ENCODE measurements around the gene AOC1. TPM values are rescaled to one million over a fixed set of nuclear protein-coding genes. Genes with fewer than 3 reads are reported as not detected.

AOC1 gene
- total and polyA plus RNA-seq, 2 of the 4 experiments (the other 2 are of a cell fraction), result not detected

- dilution Hi-C loops (cut with HindIII; ENCODE audit: low sequenced_read_pairs, unreplicated experiment), result no loop called here
- H3K4me1 ChIP-seq (ENCODE audit: control insufficient read depth, insufficient read depth, low read length), result peaks cover 13% of the 10 kb centered on the region
- H2BK15ac ChIP-seq (ENCODE audit: low read depth, low read length), result no peak overlapping the region
- ATAC-seq (ENCODE audit: low read depth), result peak; percentile 5; the same call in 1 of the 2 replicates
- no peak overlapping the region for H3K23ac ChIP-seq (ENCODE audit: low read depth, low read length)
- no peak overlapping the region for H4K91ac ChIP-seq (ENCODE audit: insufficient read depth, low read depth, low read length)
- CTCF ChIA-PET, result interaction anchor here (0.9 to 1.0 kb wide), 2 partner anchors 83 to 118 kb away, joined by 5 read pairs; no protein-coding TSS in a partner anchor
- peak overlapping the region; percentile 36 for H2AFZ ChIP-seq (replicated peaks; ENCODE audit: low read length, poor library complexity)
- H3K27ac ChIP-seq (ENCODE audit: insufficient read depth, low read length), result no peak overlapping the region; the same call in 1 of the 2 replicates
- no peak overlapping the region; the same call in 1 of the 2 replicates for H3K9ac ChIP-seq (ENCODE audit: low read depth, low read length)
- no peak overlapping the region for H3K4me2 ChIP-seq (ENCODE audit: low read depth, low read length)
- H3K36me3 ChIP-seq (ENCODE audit: control insufficient read depth, insufficient read depth, low read length), result no peaks in the 10 kb centered on the region
- no peak overlapping the region for H3K56ac ChIP-seq (ENCODE audit: extremely low read depth, insufficient read depth, low read length)
- H2AK9ac ChIP-seq (replicated peaks; ENCODE audit: low read depth, low read length, poor library complexity), result no peak overlapping the region
- H3K18ac ChIP-seq (ENCODE audit: low read depth, low read length), result no peak overlapping the region; the same call in 1 of the 2 replicates
- no peak overlapping the region for H2AK5ac ChIP-seq (ENCODE audit: low read depth, low read length)
- no peak overlapping the region; the same call in 1 of the 2 replicates for H4K5ac ChIP-seq (ENCODE audit: low read depth, low read length)
- H2BK5ac ChIP-seq (ENCODE audit: low read depth, low read length, poor library complexity, severe bottlenecking), result no peak overlapping the region
- H3K14ac ChIP-seq (replicated peaks; ENCODE audit: low read depth, low read length), result no peak overlapping the region
- peak overlapping the region; percentile 25; the same call in 1 of the 2 replicates for H2BK120ac ChIP-seq (ENCODE audit: low read depth, low read length)
- no peaks in the 10 kb centered on the region for H3K79me1 ChIP-seq (ENCODE audit: low read depth in 1 of 2, low read length in 2 of 2)
- no peak for DNase-seq
- no peaks in the 10 kb centered on the region for H3K9me3 ChIP-seq (ENCODE audit: control insufficient read depth, insufficient read depth, low read length)
- no peak overlapping the region for H2BK20ac ChIP-seq (ENCODE audit: low read depth, low read length)
- H3K27me3 ChIP-seq (ENCODE audit: control insufficient read depth, insufficient read depth, low read length), result peaks cover 15% of the 10 kb centered on the region; the same call in 1 of the 2 replicates
- H4K20me1 ChIP-seq (ENCODE audit: insufficient read depth, low read length), result no peaks in the 10 kb centered on the region
- no peak overlapping the region for H4K8ac ChIP-seq (ENCODE audit: low read depth in 2 of 2, low read length in 2 of 2)
- peaks cover 4% of the 10 kb centered on the region for H3K9me1 ChIP-seq (ENCODE audit: insufficient read depth, low read length)
- POLR2A ChIA-PET (ENCODE audit: unreplicated experiment), result no interaction called here
- intact Hi-C loops (cut with micrococcal nuclease), result loop anchor here (5.0 kb wide), 1 partner anchor 271 kb away; no protein-coding TSS in a partner anchor
- 72% methylated on average over 2 of the region's 15 CpGs; no CpG with 5 or more reads in 1 of the 2 experiments for WGBS, 2 experiments (ENCODE audit: extremely low coverage in 2 of 2, insufficient read length in 1 of 2)
- H3K4me3 ChIP-seq (ENCODE audit: insufficient read depth, low read depth, low read length), result no peak overlapping the region
- H3K4ac ChIP-seq (ENCODE audit: low read depth, low read length), result no peak overlapping the region
- in situ Hi-C loops (cut with MboI; ENCODE audit: low sequenced_read_pairs), result loop anchor here (5.0 to 10.0 kb wide), 2 partner anchors 86 to 203 kb away; no protein-coding TSS in a partner anchor
- no TSS peak for BruUV-seq (replicated peaks)
- TF ChIP-seq NFE2L2 (IDR thresholded peaks at IDR 0.05; ENCODE audit: low read depth, low read length), result no peak
- no peak for TF ChIP-seq CTCF (conservative IDR thresholded peaks at IDR 0.05; ENCODE audit: low read depth, low read length)
- no peak for TF ChIP-seq CHD1 (IDR thresholded peaks at IDR 0.05; ENCODE audit: low read depth, low read length)
- TF ChIP-seq FOS (IDR thresholded peaks at IDR 0.05; ENCODE audit: low read depth, low read length), result no peak
- TF ChIP-seq ELK1 (IDR thresholded peaks at IDR 0.05; ENCODE audit: borderline replicate concordance, low read depth, low read length), result no peak
- TF ChIP-seq CEBPB (IDR thresholded peaks at IDR 0.05; ENCODE audit: low read depth, low read length), result no peak
- TF ChIP-seq USF2 (IDR thresholded peaks at IDR 0.05; ENCODE audit: low read depth, low read length), result no peak
- no peak for TF ChIP-seq MXI1 (IDR thresholded peaks at IDR 0.05; ENCODE audit: borderline replicate concordance, low read depth, low read length)
- TF ChIP-seq RCOR1 (IDR thresholded peaks at IDR 0.05; ENCODE audit: insufficient replicate concordance, low read length), result no peak
- TF ChIP-seq RAD21 (IDR thresholded peaks at IDR 0.05; ENCODE audit: low read length), result no peak
- TF ChIP-seq SMC3 (IDR thresholded peaks at IDR 0.05; ENCODE audit: low read depth, low read length), result no peak
- no peak for TF ChIP-seq RFX5 (IDR thresholded peaks at IDR 0.05; ENCODE audit: low read depth, low read length)
- no peak for TF ChIP-seq BHLHE40 (IDR thresholded peaks at IDR 0.05; ENCODE audit: low read depth, low read length)
Observed at GRCh38 chr7:150901160-150902035, 49.1 kb downstream of the AOC1 start.
